Endodermal cell (in vitro differentiated cells): ENCODE measurements around the gene VAV2. TPM values are rescaled to one million over a fixed set of nuclear protein-coding genes. Genes with fewer than 3 reads are reported as not detected.

Experiments used
- DNase-seq: peaks from one replicate; pipeline ENCODE4 v3.0.0-alpha.2; 2017
- H3K27ac ChIP-seq: 2 replicates; pipeline ENCODE4 v1.5.1; 2013; ENCODE audit warnings: mild to moderate bottlenecking, low read depth, low read length, moderate library complexity
- H3K27me3 ChIP-seq: 2 replicates; pipeline ENCODE4 v1.6.1; 2013; ENCODE audit warnings: mild to moderate bottlenecking, low read length, moderate library complexity; ENCODE audit not compliant: insufficient read depth, control insufficient read depth, poor library complexity, severe bottlenecking
- H3K36me3 ChIP-seq: 2 replicates; pipeline ENCODE4 v1.7.0; 2013; ENCODE audit warnings: mild to moderate bottlenecking, low read length, moderate library complexity; ENCODE audit not compliant: control insufficient read depth, insufficient read depth
- H3K4me1 ChIP-seq: one replicate; pipeline ENCODE4 v1.7.0; 2013; ENCODE audit warnings: low read length; ENCODE audit not compliant: control insufficient read depth, insufficient read depth
- H3K4me3 ChIP-seq: 2 replicates; pipeline ENCODE4 v1.5.1; 2013; ENCODE audit warnings: mild to moderate bottlenecking, low read length, moderate library complexity
- H3K9ac ChIP-seq: 2 replicates; pipeline ENCODE4 v1.6.1; 2013; ENCODE audit warnings: mild to moderate bottlenecking, low read length, moderate library complexity; ENCODE audit not compliant: poor library complexity, severe bottlenecking; ENCODE audit errors: extremely low read depth
- H3K9me3 ChIP-seq: 2 replicates; pipeline ENCODE4 v1.6.1; 2013; ENCODE audit warnings: mild to moderate bottlenecking, low read length, moderate library complexity; ENCODE audit not compliant: control insufficient read depth
- H3K27ac Mint-ChIP-seq: 2 replicates; pipeline ENCODE4 v1.8.0; 2020; ENCODE audit warnings: mixed read lengths
- H3K27me3 Mint-ChIP-seq: 2 replicates; pipeline ENCODE4 v1.8.0; 2021; ENCODE audit warnings: mild to moderate bottlenecking, mixed read lengths; ENCODE audit not compliant: insufficient read depth
- H3K36me3 Mint-ChIP-seq: 2 replicates; pipeline ENCODE4 v1.8.0; 2020; ENCODE audit warnings: low read depth, mixed read lengths
- H3K4me1 Mint-ChIP-seq: 2 replicates; pipeline ENCODE4 v1.8.0; 2020; ENCODE audit warnings: mixed read lengths
- H3K4me3 Mint-ChIP-seq: 2 replicates; pipeline ENCODE4 v1.8.0; 2020; ENCODE audit warnings: mild to moderate bottlenecking, moderate library complexity, mixed read lengths
- H3K9me3 Mint-ChIP-seq: 2 replicates; pipeline ENCODE4 v1.8.0; 2020; ENCODE audit warnings: mild to moderate bottlenecking, mixed read lengths
- CTCF ChIP-seq: fragments of 200-600 bp; sonication (generic); conservative IDR thresholded peaks from 2 replicates; pipeline ENCODE4 v1.5.0; 2021; ENCODE audit warnings: antibody characterized with exemption, mild to moderate bottlenecking
- WGBS, 2 experiments: methylation state at CpG; one replicate each; pipeline versions ENCODE4 v1.1.5 to v1.1.7; 2013; ENCODE audit warnings: missing lambda C conversion rate in 2 of 2, mixed read lengths in 1 of 2; ENCODE audit not compliant: insufficient coverage in 1 of 2, insufficient read length in 1 of 2; 5-methylcytosine and 5-hydroxymethylcytosine counted together
- total RNA-seq, 2 donors: library from RNA; stranded (reverse); fragmentation: NEBNext Ultra II Directional in 1 of 2; extraction: Animal tissue kit (Norgen Biotek cat#: 25700) in 1 of 2; gene quantifications; 2 replicates in 1 of 2; 3 replicates in 1 of 2; pipeline ENCODE4 v1.2.1, GENCODE V29; 2021

Gene VAV2
- total RNA-seq, 2 donors from 2014 or later = 29.8 to 35.9 TPM

- no peak overlapping the region for H3K4me3 Mint-ChIP-seq
- H3K4me3 ChIP-seq = no peak overlapping the region
- WGBS, 2 experiments = 27 to 55% methylated on average over 9 to 16 of the region's 16 CpGs
- H3K4me1 ChIP-seq = no peaks in the 10 kb centered on the region
- peaks cover 24% of the 10 kb centered on the region for H3K36me3 ChIP-seq
- H3K4me1 Mint-ChIP-seq = no peaks in the 10 kb centered on the region
- peak; percentile 95 for TF ChIP-seq CTCF
- H3K27ac Mint-ChIP-seq = no peak overlapping the region
- H3K9me3 Mint-ChIP-seq = no peaks in the 10 kb centered on the region
- no peak overlapping the region for H3K9ac ChIP-seq
- no peaks in the 10 kb centered on the region for H3K27me3 Mint-ChIP-seq
- peaks cover 23% of the 10 kb centered on the region for H3K36me3 Mint-ChIP-seq
- H3K27me3 ChIP-seq = no peaks in the 10 kb centered on the region
- peak overlapping the region; percentile 49 for H3K27ac ChIP-seq
- H3K9me3 ChIP-seq = no peaks in the 10 kb centered on the region
- peak; percentile 93 for DNase-seq
These were observed 209.7 kb downstream of the VAV2 start for GRCh38 chr9:133782157-133783130.

- peaks cover 28% of the 10 kb centered on the region for H3K36me3 ChIP-seq
- Mint-ChIP-seq H3K9me3 (no peaks in the 10 kb centered on the region), H3K4me1 (no peaks in the 10 kb centered on the region), H3K27ac (no peak overlapping the region), H3K27me3 (no peaks in the 10 kb centered on the region), H3K36me3 (peaks cover 23% of the 10 kb centered on the region), H3K4me3 (no peak overlapping the region)
- no peak overlapping the region for H3K9ac ChIP-seq
- no peak overlapping the region for H3K27ac ChIP-seq
- H3K27me3 ChIP-seq = no peaks in the 10 kb centered on the region
- H3K4me1 ChIP-seq = no peaks in the 10 kb centered on the region
- H3K4me3 ChIP-seq = no peak overlapping the region
- DNase-seq = peak; percentile 26
- H3K9me3 ChIP-seq = no peaks in the 10 kb centered on the region
- TF ChIP-seq CTCF = no peak
- WGBS, 2 experiments = 93 to 94% methylated on average over 7 to 8 of the region's 10 CpGs
These were observed 210.3 kb downstream of the VAV2 start for GRCh38 chr9:133781828-133782135.

GRCh38 chr9:133780962-133781827, 210.9 kb downstream of the VAV2 start:
- 94 to 96% methylated on average over 12 to 15 of the region's 15 CpGs for WGBS, 2 experiments
- no peak for TF ChIP-seq CTCF
- peak; percentile 30 for DNase-seq
- no peak overlapping the region for H3K4me3 ChIP-seq
- no peaks in the 10 kb centered on the region for H3K27me3 Mint-ChIP-seq
- no peaks in the 10 kb centered on the region for H3K9me3 Mint-ChIP-seq
- H3K4me1 Mint-ChIP-seq = no peaks in the 10 kb centered on the region
- H3K27ac Mint-ChIP-seq = no peak overlapping the region
- H3K27ac ChIP-seq = no peak overlapping the region
- H3K36me3 ChIP-seq = peaks cover 28% of the 10 kb centered on the region
- H3K4me3 Mint-ChIP-seq = no peak overlapping the region
- no peaks in the 10 kb centered on the region for H3K4me1 ChIP-seq
- H3K9me3 ChIP-seq = no peaks in the 10 kb centered on the region
- peaks cover 21% of the 10 kb centered on the region for H3K36me3 Mint-ChIP-seq
- no peak overlapping the region for H3K9ac ChIP-seq
- H3K27me3 ChIP-seq = no peaks in the 10 kb centered on the region
